Muscle of leg (tissue), 11 donors: Measurements from ENCODE around the gene CCNI2. TPM values are rescaled to one million over a fixed set of nuclear protein-coding genes. Genes with fewer than 3 reads are reported as not detected.

Experiments used
- DNase-seq: peaks from one replicate; pipeline ENCODE4 v3.0.0; 2013
- H3K27ac ChIP-seq: one replicate; pipeline ENCODE4 v1.5.1; 2013; ENCODE audit warnings: mild to moderate bottlenecking, low read length, control low read depth
- H3K27me3 ChIP-seq: one replicate; pipeline ENCODE4 v1.6.1; 2013; ENCODE audit warnings: low read length; ENCODE audit not compliant: control insufficient read depth, insufficient read depth
- H3K36me3 ChIP-seq: one replicate; pipeline ENCODE4 v1.6.1; 2013; ENCODE audit warnings: low read length; ENCODE audit not compliant: control insufficient read depth, insufficient read depth
- H3K4me1 ChIP-seq: one replicate; pipeline ENCODE4 v1.6.1; 2013; ENCODE audit warnings: low read length; ENCODE audit not compliant: control insufficient read depth, insufficient read depth
- H3K4me3 ChIP-seq: one replicate; pipeline ENCODE4 v1.5.1; 2013; ENCODE audit warnings: low read length, control low read depth
- H3K9me3 ChIP-seq: replicated peaks from 2 replicates; pipeline ENCODE4 v1.6.1; 2013; ENCODE audit warnings: low read depth, low read length; ENCODE audit not compliant: control insufficient read depth
- WGBS: methylation state at CpG from one replicate; pipeline ENCODE4 v1.1.5; 2013; ENCODE audit warnings: missing lambda C conversion rate; ENCODE audit not compliant: insufficient coverage; 5-methylcytosine and 5-hydroxymethylcytosine counted together
- polyA plus RNA-seq, 8 donors: library from polyadenylated mRNA; unstranded; fragments of 120-200 nt; gene quantifications; one replicate each; pipeline versions ENCODE4 v1.2.1 to v1.2.3, GENCODE V29; 2013; ENCODE audit warnings: inconsistent platforms in 1 of 8, low replicate concordance in 1 of 8; ENCODE audit not compliant: insufficient read length in 8 of 8, insufficient read depth in 1 of 8
- total RNA-seq: library from RNA; stranded (reverse); fragments of 120-200 nt; gene quantifications from one replicate; pipeline ENCODE4 v1.2.4, GENCODE V29; 2013

Gene CCNI2
- total and polyA plus RNA-seq, 9 donors = 0.24 to 2.3 (median 0.83) TPM; not detected in 1

GRCh38 chr5:132765311-132766019 is 18.2 kb downstream of the CCNI2 start:
- Histone ChIP-seq H3K9me3 (no peaks in the 10 kb centered on the region), H3K27me3 (no peaks in the 10 kb centered on the region), H3K4me3 (no peak overlapping the region), H3K4me1 (peaks cover 30% of the 10 kb centered on the region), H3K36me3 (peaks cover 51% of the 10 kb centered on the region), H3K27ac (no peak overlapping the region)
- 57% methylated on average over 7 of the region's 12 CpGs for WGBS
- no peak for DNase-seq

GRCh38 chr5:132766020-132766805 is 19.0 kb downstream of the CCNI2 start:
- Histone ChIP-seq H3K27me3 (no peaks in the 10 kb centered on the region), H3K36me3 (peaks cover 44% of the 10 kb centered on the region), H3K4me1 (peaks cover 37% of the 10 kb centered on the region), H3K9me3 (no peaks in the 10 kb centered on the region), H3K27ac (no peak overlapping the region), H3K4me3 (no peak overlapping the region)
- 92% methylated on average over 11 of the region's 14 CpGs for WGBS
- no peak for DNase-seq

- 93% methylated on average over 1 of the region's 1 CpG for WGBS
- Histone ChIP-seq H3K27ac (no peak overlapping the region), H3K9me3 (no peaks in the 10 kb centered on the region), H3K4me1 (peaks cover 42% of the 10 kb centered on the region), H3K27me3 (no peaks in the 10 kb centered on the region), H3K4me3 (no peak overlapping the region), H3K36me3 (peaks cover 38% of the 10 kb centered on the region)
- no peak for DNase-seq
Observed at GRCh38 chr5:132766806-132767055, 19.5 kb downstream of the CCNI2 start.

- DNase-seq = no peak
- Histone ChIP-seq H3K9me3 (no peaks in the 10 kb centered on the region), H3K4me1 (peaks cover 46% of the 10 kb centered on the region), H3K27ac (no peak overlapping the region), H3K4me3 (no peak overlapping the region), H3K27me3 (no peaks in the 10 kb centered on the region), H3K36me3 (peaks cover 34% of the 10 kb centered on the region)
- 33% methylated on average over 2 of the region's 2 CpGs for WGBS
Observed at GRCh38 chr5:132767150-132767549, 19.9 kb downstream of the CCNI2 start.

- H3K9me3 ChIP-seq = no peaks in the 10 kb centered on the region
- peaks cover 21% of the 10 kb centered on the region for H3K36me3 ChIP-seq
- no peaks in the 10 kb centered on the region for H3K27me3 ChIP-seq
- no peak overlapping the region for H3K27ac ChIP-seq
- no peak overlapping the region for H3K4me3 ChIP-seq
- H3K4me1 ChIP-seq = peaks cover 60% of the 10 kb centered on the region
- no peak for DNase-seq
- 96% methylated on average over 3 of the region's 3 CpGs for WGBS
Observed at GRCh38 chr5:132768485-132768868, 21.3 kb downstream of the CCNI2 start.

GRCh38 chr5:132770476-132771159 is 23.4 kb downstream of the CCNI2 start:
- no peaks in the 10 kb centered on the region for H3K27me3 ChIP-seq
- peaks cover under 1% of the 10 kb centered on the region for H3K36me3 ChIP-seq
- DNase-seq = no peak
- peaks cover 80% of the 10 kb centered on the region for H3K4me1 ChIP-seq
- H3K27ac ChIP-seq = no peak overlapping the region
- H3K9me3 ChIP-seq = no peaks in the 10 kb centered on the region
- 54% methylated on average over 5 of the region's 8 CpGs for WGBS
- H3K4me3 ChIP-seq = no peak overlapping the region

GRCh38 chr5:132771503-132771998 is 24.3 kb downstream of the CCNI2 start:
- no peak overlapping the region for H3K4me3 ChIP-seq
- H3K27me3 ChIP-seq = peaks cover 2% of the 10 kb centered on the region
- peaks cover 79% of the 10 kb centered on the region for H3K4me1 ChIP-seq
- no peak for DNase-seq
- no peaks in the 10 kb centered on the region for H3K9me3 ChIP-seq
- 28% methylated on average over 4 of the region's 8 CpGs for WGBS
- no peaks in the 10 kb centered on the region for H3K36me3 ChIP-seq
- peak overlapping the region; percentile 25 for H3K27ac ChIP-seq

- no peaks in the 10 kb centered on the region for H3K36me3 ChIP-seq
- 72% methylated on average over 6 of the region's 8 CpGs for WGBS
- no peak overlapping the region for H3K4me3 ChIP-seq
- H3K27ac ChIP-seq = no peak overlapping the region
- H3K27me3 ChIP-seq = peaks cover 2% of the 10 kb centered on the region
- peaks cover 70% of the 10 kb centered on the region for H3K4me1 ChIP-seq
- H3K9me3 ChIP-seq = no peaks in the 10 kb centered on the region
- no peak for DNase-seq
Observed at GRCh38 chr5:132772291-132773070, 25.3 kb downstream of the CCNI2 start.

GRCh38 chr5:132773114-132773513 is 25.9 kb downstream of the CCNI2 start:
- H3K4me1 ChIP-seq = peaks cover 71% of the 10 kb centered on the region

More at GRCh38 chr5:132773114-132773513, 25.9 kb downstream of the CCNI2 start:
- no peak overlapping the region for H3K4me3 ChIP-seq
- peak; percentile 39 for DNase-seq
- no peaks in the 10 kb centered on the region for H3K36me3 ChIP-seq
- no peaks in the 10 kb centered on the region for H3K9me3 ChIP-seq
- 58% methylated on average over 5 of the region's 5 CpGs for WGBS
- no peak overlapping the region for H3K27ac ChIP-seq
- H3K27me3 ChIP-seq = peaks cover 5% of the 10 kb centered on the region
